Fibroblast of the aortic adventitia (primary cell): Measurements from ENCODE around the gene FXYD1. TPM values are rescaled to one million over a fixed set of nuclear protein-coding genes. Genes with fewer than 3 reads are reported as not detected.
A peak's percentile ranks its signal among the peaks of the same experiment; 100 is the strongest.

Source experiments
- DNase-seq: peaks from one replicate; pipeline ENCODE4 v3.0.0-alpha.2; 2010; ENCODE audit warnings: low read depth
- H3K4me3 ChIP-seq: 2 replicates; pipeline ENCODE4 v1.5.1; 2011; ENCODE audit warnings: low read depth, mild to moderate bottlenecking, control low read depth, low read length, moderate library complexity
- total RNA-seq: library from RNA; depleted of rRNA; stranded (reverse); fragments of >200 nt; gene quantifications from 2 replicates; pipeline ENCODE4 v1.2.3, GENCODE V29; 2012; ENCODE audit warnings: low replicate concordance
- TF ChIP-seq, protein P1 (sequence below): IDR thresholded peaks from 2 replicates; pipeline ENCODE4 v1.5.1; 2011; ENCODE audit warnings: mild to moderate bottlenecking, low read length, control low read depth, inconsistent platforms; ENCODE audit not compliant: insufficient read depth

Gene FXYD1
- total RNA-seq, 1 donor: 6.5 TPM

- TF ChIP-seq, protein P1, sequence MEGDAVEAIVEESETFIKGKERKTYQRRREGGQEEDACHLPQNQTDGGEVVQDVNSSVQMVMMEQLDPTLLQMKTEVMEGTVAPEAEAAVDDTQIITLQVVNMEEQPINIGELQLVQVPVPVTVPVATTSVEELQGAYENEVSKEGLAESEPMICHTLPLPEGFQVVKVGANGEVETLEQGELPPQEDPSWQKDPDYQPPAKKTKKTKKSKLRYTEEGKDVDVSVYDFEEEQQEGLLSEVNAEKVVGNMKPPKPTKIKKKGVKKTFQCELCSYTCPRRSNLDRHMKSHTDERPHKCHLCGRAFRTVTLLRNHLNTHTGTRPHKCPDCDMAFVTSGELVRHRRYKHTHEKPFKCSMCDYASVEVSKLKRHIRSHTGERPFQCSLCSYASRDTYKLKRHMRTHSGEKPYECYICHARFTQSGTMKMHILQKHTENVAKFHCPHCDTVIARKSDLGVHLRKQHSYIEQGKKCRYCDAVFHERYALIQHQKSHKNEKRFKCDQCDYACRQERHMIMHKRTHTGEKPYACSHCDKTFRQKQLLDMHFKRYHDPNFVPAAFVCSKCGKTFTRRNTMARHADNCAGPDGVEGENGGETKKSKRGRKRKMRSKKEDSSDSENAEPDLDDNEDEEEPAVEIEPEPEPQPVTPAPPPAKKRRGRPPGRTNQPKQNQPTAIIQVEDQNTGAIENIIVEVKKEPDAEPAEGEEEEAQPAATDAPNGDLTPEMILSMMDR: no peak
- DNase-seq: no peak
- no peak overlapping the region for H3K4me3 ChIP-seq
These were observed 35.6 kb downstream of the FXYD1 start for GRCh38 chr19:35174226-35174625.

- no peak overlapping the region for H3K4me3 ChIP-seq
- no peak for DNase-seq
- TF ChIP-seq, protein P1: no peak
These were observed 37.6 kb downstream of the FXYD1 start for GRCh38 chr19:35176181-35176570.

- no peak for DNase-seq
- no peak overlapping the region for H3K4me3 ChIP-seq
- TF ChIP-seq, protein P1: no peak
These were observed 39.0 kb downstream of the FXYD1 start for GRCh38 chr19:35177377-35178274.

GRCh38 chr19:35178701-35179100, 40.1 kb downstream of the FXYD1 start:
- peak; percentile 47 for DNase-seq
- no peak overlapping the region for H3K4me3 ChIP-seq
- TF ChIP-seq, protein P1: no peak

DNA sequence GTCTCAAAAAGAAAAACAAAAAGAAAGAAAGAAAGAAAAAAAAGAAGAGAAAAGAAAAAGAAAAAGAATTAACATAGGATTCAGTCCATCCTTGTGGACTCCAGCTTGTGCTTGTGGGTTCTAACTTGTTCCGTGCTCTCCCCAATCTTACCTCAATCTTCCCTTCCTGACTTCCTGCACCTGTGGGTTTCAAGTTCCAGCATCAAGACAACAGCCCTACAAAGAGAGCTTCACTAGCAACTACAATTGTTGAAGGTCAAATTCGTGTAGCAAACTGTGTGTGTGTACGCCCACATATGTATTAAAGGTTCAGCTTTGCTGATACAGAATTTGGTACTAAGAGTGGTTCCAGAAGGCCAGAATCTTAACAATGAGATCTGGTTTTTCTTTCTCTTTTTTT, 41.2 kb downstream of the FXYD1 start:
- TF ChIP-seq, protein P1: no peak
- no peak overlapping the region for H3K4me3 ChIP-seq
- DNase-seq: no peak

GRCh38 chr19:35181387-35181786, 42.8 kb downstream of the FXYD1 start:
- TF ChIP-seq, protein P1: no peak
- DNase-seq: no peak
- H3K4me3 ChIP-seq: no peak overlapping the region
